B cell (primary cell): ENCODE measurements around the gene KCNA3. TPM values are rescaled to one million over a fixed set of nuclear protein-coding genes. Genes with fewer than 3 reads are reported as not detected.

Experiments used
- ATAC-seq: fragments of 200-7000 bp; cut with Tn5 transposase; one replicate; pipeline ENCODE4 v1.10.0; 2021; ENCODE audit warnings: low read depth, mild to moderate bottlenecking, moderate number of reproducible peaks, moderate library complexity
- CTCF ChIA-PET: fragments of 350-600 bp; sonication (Branson Sonifier 250); formaldehyde crosslinking; loops from one replicate; lab custom pipeline; 2021; ENCODE audit warnings: antibody characterized with exemption, inconsistent platforms; lab: Charles Lee
- POLR2A ChIA-PET: fragments of 350-600 bp; sonication (Branson Sonifier 250); formaldehyde crosslinking; loops from one replicate; lab custom pipeline; 2021; ENCODE audit warnings: antibody characterized with exemption; lab: Charles Lee
- DNase-seq: peaks from one replicate; pipeline ENCODE4 v3.0.0; 2013
- H2AFZ ChIP-seq: 2 replicates; pipeline ENCODE4 v1.6.1; 2012; ENCODE audit warnings: mild to moderate bottlenecking, low read depth, low read length; ENCODE audit not compliant: insufficient read depth, poor library complexity, severe bottlenecking
- H3K27ac ChIP-seq, 2 donors: 1 replicate in 1 of 2; 2 replicates in 1 of 2; pipeline ENCODE4 v1.5.1; 2012 to 2013; ENCODE audit warnings: low read length in 2 of 2, mild to moderate bottlenecking in 2 of 2, moderate library complexity in 1 of 2
- H3K27me3 ChIP-seq, 4 experiments: fragments of 200-600 bp in 1 of 4; sonication (generic) in 1 of 4; replicated peaks in 1 of 4; 1 replicate in 2 of 4; 2 replicates in 2 of 4; pipeline versions ENCODE4 v1.6.1 to v1.7.0; 2013 to 2016; ENCODE audit warnings: low read length in 3 of 4, mild to moderate bottlenecking in 2 of 4, mixed read lengths in 1 of 4, moderate library complexity in 1 of 4; ENCODE audit not compliant: insufficient read depth in 4 of 4, control insufficient read depth in 3 of 4; ENCODE audit errors: control extremely low read depth in 1 of 4
- H3K36me3 ChIP-seq, 2 experiments: replicated peaks in 1 of 2; 1 replicate in 1 of 2; 2 replicates in 1 of 2; pipeline versions ENCODE4 v1.6.1 to v1.7.1; 2013; ENCODE audit warnings: low read length in 1 of 2; ENCODE audit not compliant: insufficient read depth in 2 of 2, control insufficient read depth in 1 of 2; ENCODE audit errors: control extremely low read depth in 1 of 2, extremely low read depth in 1 of 2
- H3K4me1 ChIP-seq, 2 donors: fragments of 200-600 bp in 1 of 2; sonication (generic) in 1 of 2; 1 replicate in 1 of 2; 2 replicates in 1 of 2; pipeline versions ENCODE4 v1.5.1 to v1.6.1; 2013 to 2017; ENCODE audit warnings: low read length in 2 of 2; ENCODE audit not compliant: control insufficient read depth in 2 of 2, insufficient read depth in 2 of 2
- H3K4me2 ChIP-seq: replicated peaks from 2 replicates; pipeline ENCODE3; 2012; ENCODE audit warnings: mild to moderate bottlenecking, low read depth, low read length; ENCODE audit not compliant: poor library complexity, severe bottlenecking
- H3K4me3 ChIP-seq, 5 experiments: fragments of 200-600 bp in 1 of 5; sonication (generic) in 1 of 5; 1 replicate in 3 of 5; 2 replicates in 2 of 5; pipeline versions ENCODE4 v1.5.1 to v1.7.0; 2011 to 2016; ENCODE audit warnings: low read length in 4 of 5, mild to moderate bottlenecking in 4 of 5, low read depth in 2 of 5, control low read depth in 1 of 5, moderate library complexity in 1 of 5; ENCODE audit not compliant: insufficient read depth in 1 of 5; ENCODE audit errors: control extremely low read depth in 1 of 5, extremely low read depth in 1 of 5
- H3K79me2 ChIP-seq: fragments of 200-600 bp; sonication (generic); one replicate; pipeline ENCODE4 v1.6.0; 2016; ENCODE audit warnings: low read length; ENCODE audit not compliant: control insufficient read depth, insufficient read depth
- H3K9ac ChIP-seq: fragments of 200-600 bp; sonication (generic); 2 replicates; pipeline ENCODE4 v1.6.1; 2017; ENCODE audit warnings: mild to moderate bottlenecking, low read length, moderate library complexity
- H3K9me3 ChIP-seq, 3 donors: one replicate each; pipeline versions ENCODE4 v1.6.1 to v1.7.1; 2013; ENCODE audit warnings: low read length in 2 of 3; ENCODE audit not compliant: control insufficient read depth in 2 of 3, insufficient read depth in 1 of 3; ENCODE audit errors: control extremely low read depth in 1 of 3
- H4K20me1 ChIP-seq: 2 replicates; pipeline ENCODE4 v1.6.0; 2012; ENCODE audit warnings: mild to moderate bottlenecking, low read length; ENCODE audit not compliant: insufficient read depth, control insufficient read depth, poor library complexity, severe bottlenecking
- H3K27ac Mint-ChIP-seq: one replicate; pipeline ENCODE4 v1.8.0; 2021; ENCODE audit warnings: mixed read lengths
- H3K27me3 Mint-ChIP-seq: one replicate; pipeline ENCODE4 v1.8.0; 2021; ENCODE audit warnings: mixed read lengths
- H3K4me1 Mint-ChIP-seq: one replicate; pipeline ENCODE4 v1.8.0; 2021; ENCODE audit warnings: mixed read lengths
- H3K4me3 Mint-ChIP-seq: one replicate; pipeline ENCODE4 v1.8.0; 2021; ENCODE audit warnings: mixed read lengths
- H3K9me3 Mint-ChIP-seq: one replicate; pipeline ENCODE4 v1.8.0; 2022; ENCODE audit warnings: mixed read lengths; ENCODE audit not compliant: insufficient read depth
- CTCF ChIP-seq: fragments of 200-600 bp; IDR thresholded peaks from one replicate; pipeline ENCODE4 v1.8.0; 2022; ENCODE audit warnings: antibody characterized with exemption, mild to moderate bottlenecking
- EZH2 ChIP-seq: IDR thresholded peaks from 2 replicates; pipeline ENCODE4 v1.6.1; 2012; ENCODE audit warnings: borderline replicate concordance, low read depth, mild to moderate bottlenecking, moderate library complexity, low read length; ENCODE audit not compliant: insufficient read depth, poor library complexity, severe bottlenecking
- WGBS: methylation state at CpG from one replicate; pipeline ENCODE4 v1.1.5; 2013; ENCODE audit warnings: missing lambda C conversion rate; ENCODE audit not compliant: insufficient coverage; 5-methylcytosine and 5-hydroxymethylcytosine counted together
- intact Hi-C: fragments of 100-400 bp; cut with micrococcal nuclease; formaldehyde crosslinking; loops from one replicate; pipeline ENCODE4 v1.10.0; 2022
- polyA plus RNA-seq: library from polyadenylated mRNA; depleted of rRNA; stranded (reverse); fragments of >200 nt; gene quantifications from 2 replicates; pipeline ENCODE4 v1.2.3, GENCODE V29; 2012
- total RNA-seq, 2 donors: library from RNA; stranded (reverse); fragments of 120-200 nt in 1 of 2; gene quantifications; 1 replicate in 1 of 2; 2 replicates in 1 of 2; pipeline versions ENCODE4 v1.2.3 to v1.2.4, GENCODE V29; 2013 to 2022

The KCNA3 gene
- total and polyA plus RNA-seq, 2 donors (not counting 1 experiment from before 2014, with no cell fraction given): 17.5 to 60.0 TPM

GRCh38 chr1:110630839-110631663 is 43.7 kb downstream of the KCNA3 start:
- Histone ChIP-seq H3K4me2 (peak overlapping the region; percentile 62), H2AFZ (peak overlapping the region; percentile 2), H3K4me3 (peak overlapping the region in 2 of 5 experiments; percentile 13 to 28), H3K27me3 (no peaks in the 10 kb centered on the region), H3K9me3 (no peaks in the 10 kb centered on the region), H3K4me1 (peaks cover 56 to 65% of the 10 kb centered on the region in 2 donors), H3K9ac (peak overlapping the region; percentile 19), H4K20me1 (no peaks in the 10 kb centered on the region), H3K36me3 (no peaks in the 10 kb centered on the region), H3K27ac (peak overlapping the region in 1 of 2 donors; percentile 65), H3K79me2 (no peaks in the 10 kb centered on the region)
- 21% methylated on average over 9 of the region's 13 CpGs for WGBS
- DNase-seq (peak; percentile 86), ATAC-seq (peak; percentile 76)
- Mint-ChIP-seq H3K27ac (no peak overlapping the region), H3K4me1 (peaks cover 43% of the 10 kb centered on the region), H3K27me3 (no peaks in the 10 kb centered on the region), H3K4me3 (no peak overlapping the region), H3K9me3 (no peaks in the 10 kb centered on the region)
- intact Hi-C loops: loop anchor here (1.0 to 5.0 kb wide), 8 partner anchors 12 to 362 kb away; no protein-coding TSS in a partner anchor
- CTCF ChIA-PET: interaction anchor here (0.7 to 11.9 kb wide), 19 partner anchors 12 to 780 kb away, joined by 3 to 155 read pairs (median 5); no protein-coding TSS in a partner anchor
- TF ChIP-seq EZH2 (no peak), CTCF (peak; percentile 88)
- POLR2A ChIA-PET: interaction anchor here (1.1 to 1.2 kb wide), 2 partner anchors 11 to 43 kb away, joined by 4 to 5 read pairs; no protein-coding TSS in a partner anchor
